IPS DF 19.7 (cell line): ENCODE results near the gene IL1RAPL1.

ENCODE experiments used
- DNase-seq: peaks from one replicate; pipeline ENCODE4 v3.0.0-alpha.2; 2013; ENCODE audit warnings: low read depth, low spot score

IL1RAPL1 gene

GRCh38 chrX:29431895-29432294 lies 844.6 kb downstream of the IL1RAPL1 start:
- DNase-seq: no peak

GRCh38 chrX:29432534-29432933 lies 845.3 kb downstream of the IL1RAPL1 start:
- DNase-seq: no peak

- no peak for DNase-seq
Measured at GRCh38 chrX:29434939-29435338, 847.7 kb downstream of the IL1RAPL1 start.

GRCh38 chrX:29435396-29435795 lies 848.1 kb downstream of the IL1RAPL1 start:
- no peak for DNase-seq

- DNase-seq: no peak
Measured at GRCh38 chrX:29447867-29448266, 860.6 kb downstream of the IL1RAPL1 start.

- DNase-seq: no peak
Measured at GRCh38 chrX:29453333-29453732, 866.1 kb downstream of the IL1RAPL1 start.

GRCh38 chrX:29455702-29456101 lies 868.5 kb downstream of the IL1RAPL1 start:
- DNase-seq: no peak

- DNase-seq: no peak
Measured at GRCh38 chrX:29461039-29461438, 873.8 kb downstream of the IL1RAPL1 start.

- no peak for DNase-seq
Measured at GRCh38 chrX:29466456-29466855, 879.2 kb downstream of the IL1RAPL1 start.

GRCh38 chrX:29468911-29469494 lies 881.8 kb downstream of the IL1RAPL1 start:
- no peak for DNase-seq

GRCh38 chrX:29470030-29470429 lies 882.8 kb downstream of the IL1RAPL1 start:
- no peak for DNase-seq

- DNase-seq: no peak
Measured at GRCh38 chrX:29471829-29472228, 884.6 kb downstream of the IL1RAPL1 start.

GRCh38 chrX:29477878-29478277 lies 890.6 kb downstream of the IL1RAPL1 start:
- no peak for DNase-seq

GRCh38 chrX:29478336-29479069 lies 891.3 kb downstream of the IL1RAPL1 start:
- DNase-seq: no peak

GRCh38 chrX:29487214-29487613 lies 900.0 kb downstream of the IL1RAPL1 start:
- DNase-seq: no peak

GRCh38 chrX:29487714-29488113 lies 900.5 kb downstream of the IL1RAPL1 start:
- no peak for DNase-seq

- no peak for DNase-seq
Measured at GRCh38 chrX:29488919-29489318, 901.7 kb downstream of the IL1RAPL1 start.

- DNase-seq: no peak
Measured at GRCh38 chrX:29490606-29491005, 903.4 kb downstream of the IL1RAPL1 start.

- DNase-seq: no peak
Measured at GRCh38 chrX:29491659-29492058, 904.4 kb downstream of the IL1RAPL1 start.

GRCh38 chrX:29496636-29497180 lies 909.5 kb downstream of the IL1RAPL1 start:
- DNase-seq: no peak

GRCh38 chrX:29506729-29507128 lies 919.5 kb downstream of the IL1RAPL1 start:
- DNase-seq: no peak

- DNase-seq: no peak
Measured at GRCh38 chrX:29518100-29518499, 930.9 kb downstream of the IL1RAPL1 start.

GRCh38 chrX:29528281-29528680 lies 941.0 kb downstream of the IL1RAPL1 start:
- DNase-seq: no peak
